Head of caudate nucleus (tissue), 42 donors: ENCODE measurements around the gene NFIX.

Experiments used
- DNase-seq, 42 donors: peaks; one replicate each; pipeline versions ENCODE4 v3.0.0 to v3.0.0-alpha.2; 2020 to 2021; ENCODE audit warnings: mixed read lengths in 7 of 42
- intact Hi-C: fragments of 100-400 bp; cut with DNase I; formaldehyde crosslinking; loops from one replicate; pipeline ENCODE4 v1.15.0; 2022

NFIX gene

GRCh38 chr19:13118424-13119193 lies 123.3 kb downstream of the NFIX start:
- DNase-seq, result peak in 3 of 42 donors; percentile 27 to 50 (median 34)
- intact Hi-C loops, result no loop called here

- intact Hi-C loops, result no loop called here
Measured at GRCh38 chr19:13119627-13120026, 124.4 kb downstream of the NFIX start.

GRCh38 chr19:13120031-13120430 lies 124.8 kb downstream of the NFIX start:
- DNase-seq, result no peak
- intact Hi-C loops, result no loop called here

More at GRCh38 chr19:13119627-13120026, 124.4 kb downstream of the NFIX start:
- DNase-seq, result no peak

DNA sequence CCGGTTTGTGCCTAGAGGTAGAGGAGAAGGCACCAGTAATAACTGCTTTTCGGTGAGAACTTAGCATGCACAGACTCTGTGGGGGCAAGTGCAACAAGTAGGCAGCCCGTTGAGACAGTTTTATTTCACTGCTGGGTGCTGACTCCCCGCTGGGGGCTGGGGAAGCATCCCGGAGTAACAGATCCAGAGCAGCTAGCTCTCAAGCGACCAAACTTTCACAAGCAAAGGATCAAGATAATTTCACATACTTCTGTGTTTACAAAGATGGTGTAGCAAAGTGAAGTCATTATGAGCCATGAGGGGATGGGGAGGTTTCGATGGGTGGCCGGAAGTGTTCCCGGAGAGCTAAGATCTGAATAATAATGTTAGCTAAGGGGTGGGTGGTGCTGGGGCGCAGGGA lies 125.5 kb downstream of the NFIX start:
- peak in 1 of 42 donors; percentile 36 for DNase-seq
- intact Hi-C loops, result no loop called here

DNA sequence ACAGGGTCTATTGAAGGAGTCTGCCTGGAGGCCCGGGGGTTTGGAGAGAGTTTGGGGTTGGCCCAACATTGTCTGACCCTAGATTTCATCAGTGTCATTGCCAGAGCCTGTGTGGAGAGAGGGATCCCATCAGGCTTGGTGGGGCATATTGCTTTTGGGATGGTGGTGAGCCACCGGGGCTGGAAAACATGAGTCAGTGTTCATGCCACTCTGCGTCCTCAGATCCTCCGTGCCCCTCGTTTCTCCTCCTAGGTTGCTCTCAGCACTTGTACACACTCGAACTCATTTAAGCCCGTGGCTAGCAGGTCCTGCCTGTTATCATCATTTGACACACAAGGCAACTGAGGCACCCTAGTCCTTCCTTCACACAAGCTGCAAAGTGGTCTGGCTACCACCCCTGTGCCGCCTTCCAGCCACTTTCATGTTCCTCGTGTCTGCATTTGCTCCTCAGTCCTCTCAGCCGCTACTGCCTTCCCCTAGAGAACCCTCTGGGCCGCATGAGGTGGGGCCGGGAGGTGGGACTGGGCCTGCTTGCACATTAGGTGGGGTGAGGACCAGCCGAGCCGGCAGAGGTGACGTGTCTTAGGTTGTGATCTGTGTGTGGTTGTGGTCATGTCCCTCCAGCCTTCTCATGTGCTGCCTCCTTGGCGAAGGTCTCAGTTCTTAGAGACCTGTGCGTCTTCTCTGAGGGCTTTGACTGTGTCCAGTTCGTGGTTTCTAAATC lies 126.4 kb downstream of the NFIX start:
- intact Hi-C loops, result no loop called here

GRCh38 chr19:13122275-13122878 lies 127.1 kb downstream of the NFIX start:
- DNase-seq, result no peak
- intact Hi-C loops, result no loop called here

More for the DNA sequence above, 126.4 kb downstream of the NFIX start:
- DNase-seq, result no peak

DNA sequence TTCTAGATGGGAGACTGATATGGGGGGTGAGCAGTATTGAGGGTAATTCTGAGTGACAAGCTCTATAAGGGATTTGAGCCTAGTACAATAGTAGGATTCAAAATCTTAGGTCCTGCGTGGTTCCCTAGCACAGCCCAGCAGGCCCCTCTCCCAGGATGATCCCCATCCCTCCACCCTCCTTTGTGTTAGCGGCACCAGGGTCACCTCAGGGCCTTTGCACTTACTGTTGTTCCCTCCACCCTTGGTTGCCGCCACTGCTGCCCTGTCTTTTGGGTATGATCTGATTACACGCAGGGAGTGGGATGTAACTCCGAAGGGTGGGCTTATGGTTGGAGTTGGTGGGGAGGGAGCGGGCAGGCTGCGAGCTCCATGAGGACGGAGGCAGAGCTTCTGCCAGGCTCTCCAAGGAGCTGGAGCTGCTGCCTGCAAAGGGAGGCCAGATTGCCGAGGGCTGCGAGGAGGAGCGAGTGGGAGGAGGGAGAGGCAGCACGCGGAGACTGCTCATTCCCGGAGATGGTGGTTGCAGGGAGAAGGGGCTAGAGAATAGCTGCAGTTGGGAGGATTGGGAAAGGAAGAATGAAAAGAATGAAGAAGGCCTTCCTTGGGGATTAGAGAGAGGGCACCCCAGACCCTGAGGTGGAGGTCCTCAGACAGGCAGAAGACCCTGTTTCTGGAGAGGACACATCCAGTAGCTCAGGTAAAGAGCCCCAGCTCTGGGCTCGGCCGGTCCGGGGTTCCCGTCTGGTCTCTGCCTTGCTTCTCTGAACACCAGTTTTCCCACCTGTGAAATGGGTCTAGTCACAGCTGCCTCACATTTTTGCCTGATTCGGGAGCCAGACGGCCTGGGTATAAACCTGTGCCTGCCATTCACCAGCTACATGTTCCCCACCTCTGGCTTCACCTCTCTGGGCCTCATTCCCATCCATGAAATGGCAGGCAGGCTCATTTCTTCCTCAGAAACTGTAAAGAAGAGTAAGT lies 128.0 kb downstream of the NFIX start:
- intact Hi-C loops, result no loop called here

DNA sequence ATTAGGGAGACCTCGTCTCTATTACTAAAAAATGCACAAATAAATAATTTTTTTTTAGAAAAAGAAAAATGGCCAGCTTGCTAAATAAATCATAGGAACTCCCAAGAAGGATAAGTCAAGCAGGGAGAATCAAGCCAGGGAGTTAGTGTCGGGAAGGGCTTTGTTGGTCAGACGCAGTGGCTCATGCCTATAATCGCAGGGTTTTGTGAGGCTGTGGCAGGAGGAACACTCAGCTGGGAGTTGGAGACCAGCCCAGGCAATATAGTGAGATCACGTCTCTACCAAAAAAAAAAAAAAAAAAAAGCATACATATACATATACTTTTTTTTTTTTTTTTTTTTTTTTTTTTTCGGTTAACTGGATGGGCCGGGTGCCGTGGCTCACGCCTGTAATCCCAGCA lies 131.8 kb downstream of the NFIX start:
- intact Hi-C loops, result no loop called here
- no peak for DNase-seq

More for the DNA sequence above, 128.0 kb downstream of the NFIX start:
- DNase-seq, result peak in 28 of 42 donors; percentile 30 to 80 (median 60)

DNA sequence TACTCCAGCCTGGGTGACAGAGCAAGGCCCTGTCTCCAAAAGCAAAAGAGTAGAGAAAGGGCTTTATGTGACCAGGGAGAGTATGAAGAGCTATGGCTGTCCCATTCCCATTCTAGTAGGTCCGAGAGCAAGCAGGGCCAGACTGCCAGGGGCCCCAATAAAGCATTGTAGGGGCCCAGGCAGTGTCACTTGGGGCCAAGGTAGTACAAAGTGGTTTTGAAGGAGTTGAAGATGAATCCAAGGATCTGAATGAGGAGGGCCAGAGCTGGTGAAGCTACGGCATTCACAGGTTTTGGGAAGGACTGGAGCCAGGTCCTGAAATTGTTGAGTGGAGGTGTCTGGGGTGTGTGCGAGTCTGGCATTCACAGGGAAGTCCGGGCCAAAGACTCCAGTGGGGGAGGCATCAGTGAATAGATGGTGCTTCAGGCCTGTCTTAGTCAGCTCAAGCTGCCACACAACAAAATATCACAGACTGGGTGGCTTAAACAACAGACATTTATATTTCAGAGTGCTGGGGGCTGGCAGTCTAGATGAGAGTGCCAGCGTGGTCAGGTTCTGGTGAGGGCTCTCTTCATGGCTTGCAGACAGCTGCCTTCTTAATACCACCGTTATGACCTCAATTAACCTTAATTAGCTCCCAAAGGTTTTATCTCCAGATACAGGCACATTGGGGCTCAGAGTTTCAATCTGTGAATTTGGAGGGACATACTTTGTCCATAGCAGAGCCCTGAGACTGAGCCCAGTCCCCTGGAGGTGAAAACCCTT lies 132.7 kb downstream of the NFIX start:
- no peak for DNase-seq
- intact Hi-C loops, result no loop called here

DNA sequence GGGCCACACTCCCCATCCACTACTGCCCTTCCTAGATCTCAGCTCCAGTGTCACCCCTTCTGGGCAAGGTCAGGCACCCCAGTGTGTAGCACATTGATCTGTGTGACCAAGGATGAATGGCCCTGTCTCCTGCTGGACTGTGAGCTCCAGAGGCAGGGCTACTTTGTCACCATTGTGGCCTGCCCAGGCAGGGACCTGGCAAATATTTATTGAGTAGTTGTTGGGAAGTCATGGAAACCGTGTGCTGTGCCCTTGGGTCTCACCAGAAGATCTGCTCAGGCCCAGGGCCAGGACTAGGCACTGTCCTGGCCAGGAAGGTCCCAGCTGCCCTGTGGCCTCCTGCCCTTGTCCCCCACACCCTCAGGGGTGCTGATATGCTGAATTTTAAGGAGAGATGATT lies 133.3 kb downstream of the NFIX start:
- intact Hi-C loops, result no loop called here
- DNase-seq, result no peak

DNA sequence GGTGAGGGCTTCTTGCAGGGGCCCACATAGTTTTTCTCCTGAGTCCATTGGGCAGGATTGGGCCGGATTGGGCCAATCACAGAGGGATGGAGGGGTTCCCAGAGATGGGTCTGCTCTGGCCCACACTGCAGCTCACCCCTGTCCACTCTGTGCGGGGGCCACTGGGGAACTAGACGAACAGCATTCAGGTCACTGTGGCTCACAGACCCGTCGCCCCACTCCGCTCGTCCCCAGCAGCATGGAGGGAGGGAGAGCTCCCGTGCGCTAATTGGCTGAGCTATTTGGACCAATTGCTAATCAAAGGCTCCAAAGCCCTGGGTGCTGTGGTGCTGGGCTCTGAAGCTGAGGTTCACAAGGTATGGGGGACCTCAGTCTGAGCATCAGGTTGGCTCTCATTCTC lies 134.1 kb downstream of the NFIX start:
- no peak for DNase-seq
- intact Hi-C loops, result no loop called here

DNA sequence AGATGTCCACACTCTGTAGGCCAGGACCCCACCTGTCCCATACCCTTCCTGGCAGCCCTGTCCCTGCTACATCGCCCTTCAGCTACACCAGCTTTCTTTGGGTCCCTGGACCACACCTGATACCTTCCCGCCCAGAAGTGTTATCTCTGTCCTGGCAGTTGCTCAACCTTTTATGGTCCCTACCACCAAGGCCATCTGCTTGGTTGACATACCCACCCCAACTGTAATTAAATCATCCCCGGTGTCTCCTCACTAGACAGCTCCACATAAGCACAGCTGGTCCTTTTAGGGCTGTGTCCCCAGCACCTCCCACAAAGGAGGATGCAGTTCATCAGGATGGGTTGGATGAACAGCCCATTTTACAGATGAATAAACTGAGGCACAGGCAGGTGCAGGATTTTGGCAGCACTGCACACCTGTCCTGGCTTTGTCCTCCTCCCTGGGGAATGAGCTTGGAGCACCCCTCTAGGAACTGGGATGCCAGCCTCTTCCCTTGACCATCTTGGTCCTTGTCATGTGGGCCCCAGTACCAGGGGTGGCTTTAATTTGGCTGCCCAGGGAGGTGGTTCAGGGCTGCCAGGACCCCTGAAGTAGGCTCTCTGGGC lies 135.7 kb downstream of the NFIX start:
- intact Hi-C loops, result no loop called here
- no peak for DNase-seq

- intact Hi-C loops, result no loop called here
- DNase-seq, result no peak
Measured at GRCh38 chr19:13132471-13133180, 137.4 kb downstream of the NFIX start.

DNA sequence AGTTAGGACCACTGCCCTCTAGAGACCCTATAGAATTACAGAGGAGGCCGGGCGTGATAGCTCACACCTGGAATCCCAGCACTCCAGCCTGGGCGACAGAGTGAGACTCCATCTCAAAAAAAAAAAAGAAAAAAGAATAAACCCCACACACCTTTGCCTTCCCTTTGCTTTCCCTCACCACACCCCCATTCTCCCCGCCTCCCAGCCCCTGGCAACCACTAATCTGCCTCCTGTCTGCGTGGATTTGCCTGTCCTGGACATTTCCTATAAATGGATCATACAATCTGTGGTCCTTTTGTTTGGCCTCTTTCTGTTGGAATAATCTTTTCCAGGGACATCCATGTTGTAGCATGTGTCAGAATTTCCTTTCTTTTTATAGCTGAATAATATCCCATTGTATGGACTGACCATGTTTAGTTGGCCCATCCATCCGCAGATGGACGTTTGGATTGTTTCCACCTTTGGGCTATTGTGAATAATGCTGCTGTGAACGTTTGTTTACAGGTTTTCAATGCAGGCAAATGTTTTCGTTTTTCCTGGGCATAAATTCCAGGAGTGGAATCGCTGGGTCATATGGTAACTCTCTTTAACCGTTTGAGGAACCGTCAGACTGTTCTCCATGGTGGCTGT lies 138.1 kb downstream of the NFIX start:
- intact Hi-C loops, result no loop called here
- peak in 8 of 42 donors; percentile 27 to 70 (median 42) for DNase-seq

DNA sequence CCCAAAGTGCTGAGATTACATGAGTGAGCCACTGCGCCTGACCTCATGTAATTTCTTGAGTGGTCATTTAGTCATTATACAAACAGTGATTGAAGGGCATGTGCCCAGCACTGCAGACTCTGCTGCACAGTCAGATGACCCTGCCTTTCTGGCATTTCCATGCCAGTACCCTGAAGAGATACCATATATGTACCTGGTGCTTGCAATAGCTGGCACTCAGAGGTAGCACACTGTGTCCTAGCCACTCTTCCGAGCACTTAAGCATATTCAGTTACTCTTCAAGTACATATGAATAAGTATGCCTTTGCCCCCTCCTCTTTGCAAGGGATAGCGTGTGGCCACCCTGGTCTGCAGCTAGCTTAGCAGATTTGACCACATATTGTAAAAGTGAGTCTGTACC lies 139.4 kb downstream of the NFIX start:
- DNase-seq, result no peak
- intact Hi-C loops, result no loop called here
